ENCODE results near the gene BNIP5. TPM values are rescaled to one million over a fixed set of nuclear protein-coding genes. Genes with fewer than 3 reads are reported as not detected.

BNIP5 gene
- polyA plus RNA-seq, 3 donors, result not detected

GRCh38 chr6:36292170-36292569 is 44.5 kb downstream of the BNIP5 start:
- H3K79me2 ChIP-seq (ENCODE audit: insufficient read depth, low read length), result peaks cover 12% of the 10 kb centered on the region
- peaks cover 76% of the 10 kb centered on the region for H3K4me1 Mint-ChIP-seq
- no peaks in the 10 kb centered on the region for H3K36me3 ChIP-seq (replicated peaks in 1 of 2; ENCODE audit: control insufficient read depth in 1 of 2, insufficient read depth in 2 of 2, low read length in 2 of 2)
- peaks cover 60 to 73% of the 10 kb centered on the region in 2 donors for H3K4me1 ChIP-seq (ENCODE audit: control insufficient read depth in 1 of 2, insufficient read depth in 2 of 2, low read length in 2 of 2)
- intact Hi-C loops (cut with micrococcal nuclease), result loop anchor here (5.0 to 10.0 kb wide), 3 partner anchors 45 to 267 kb away; partner anchors contain the start of genes BRPF3 (in 1 of the 2), MAPK14 (in 1 of the 2) and SLC26A8 (in 1 of the 2)
- H3K9me3 ChIP-seq (replicated peaks in 1 of 2; ENCODE audit: control insufficient read depth in 1 of 2, insufficient read depth in 1 of 2, low read length in 2 of 2), result no peaks in the 10 kb centered on the region
- no peaks in the 10 kb centered on the region for H4K20me1 ChIP-seq (ENCODE audit: insufficient read depth, low read length)
- H3K27ac ChIP-seq (ENCODE audit: low read depth in 1 of 2, low read length in 2 of 2), result peak overlapping the region; percentile 97 to 98
- peak overlapping the region; percentile 69 for H3K9ac ChIP-seq (ENCODE audit: insufficient read depth, low read length, poor library complexity, severe bottlenecking)
- H3K4me2 ChIP-seq (replicated peaks; ENCODE audit: extremely low read depth, low read length, poor library complexity, severe bottlenecking), result peak overlapping the region; percentile 71
- H2AFZ ChIP-seq (ENCODE audit: insufficient read depth, low read depth, low read length, poor library complexity, severe bottlenecking), result no peak overlapping the region
- H3K36me3 Mint-ChIP-seq, result peaks cover 14 to 15% of the 10 kb centered on the region in 2 donors
- WGBS (ENCODE audit: insufficient coverage), result 70% methylated on average over 5 of the region's 6 CpGs
- H3K4me3 Mint-ChIP-seq, result peak overlapping the region in 1 of 2 donors; percentile 37
- H3K27me3 ChIP-seq (ENCODE audit: control insufficient read depth in 2 of 2, insufficient read depth in 2 of 2, low read length in 2 of 2), result no peaks in the 10 kb centered on the region
- peaks cover 0 to 2% (median 0%) of the 10 kb centered on the region in 7 donors for H3K9me3 Mint-ChIP-seq
- H3K27me3 Mint-ChIP-seq (ENCODE audit: low read depth in 3 of 3), result peaks cover 0 to 3% (median 0%) of the 10 kb centered on the region in 3 donors
- peak overlapping the region; percentile 97 to 100 (median 99) for H3K27ac Mint-ChIP-seq
- peak overlapping the region in 1 of 3 experiments; percentile 67 for H3K4me3 ChIP-seq (replicated peaks in 1 of 3; ENCODE audit: low read depth in 2 of 3, low read length in 3 of 3)
- DNase-seq, result no peak
- TF ChIP-seq CTCF (IDR thresholded peaks at IDR 0.05), result no peak

- peak overlapping the region; percentile 71 for H3K4me2 ChIP-seq (replicated peaks; ENCODE audit: extremely low read depth, low read length, poor library complexity, severe bottlenecking)
- peak overlapping the region; percentile 97 to 100 (median 99) for H3K27ac Mint-ChIP-seq
- peak overlapping the region; percentile 69 for H3K9ac ChIP-seq (ENCODE audit: insufficient read depth, low read length, poor library complexity, severe bottlenecking)
- H3K9me3 ChIP-seq (replicated peaks in 1 of 2; ENCODE audit: control insufficient read depth in 1 of 2, insufficient read depth in 1 of 2, low read length in 2 of 2), result no peaks in the 10 kb centered on the region
- no peak overlapping the region for H2AFZ ChIP-seq (ENCODE audit: insufficient read depth, low read depth, low read length, poor library complexity, severe bottlenecking)
- H3K4me1 Mint-ChIP-seq, result peaks cover 65% of the 10 kb centered on the region
- no peaks in the 10 kb centered on the region for H3K27me3 ChIP-seq (ENCODE audit: control insufficient read depth in 2 of 2, insufficient read depth in 2 of 2, low read length in 2 of 2)
- H3K36me3 ChIP-seq (replicated peaks in 1 of 2; ENCODE audit: control insufficient read depth in 1 of 2, insufficient read depth in 2 of 2, low read length in 2 of 2), result no peaks in the 10 kb centered on the region
- peaks cover 48 to 61% of the 10 kb centered on the region in 2 donors for H3K4me1 ChIP-seq (ENCODE audit: control insufficient read depth in 1 of 2, insufficient read depth in 2 of 2, low read length in 2 of 2)
- peaks cover 0 to 2% (median 0%) of the 10 kb centered on the region in 7 donors for H3K9me3 Mint-ChIP-seq
- peak overlapping the region in 1 of 3 experiments; percentile 67 for H3K4me3 ChIP-seq (replicated peaks in 1 of 3; ENCODE audit: low read depth in 2 of 3, low read length in 3 of 3)
- peak; percentile 98 to 100 (median 99) for DNase-seq
- intact Hi-C loops (cut with micrococcal nuclease), result loop anchor here (2.0 to 10.0 kb wide), 4 partner anchors 44 to 266 kb away; partner anchors contain the start of genes BRPF3 (in 1 of the 2), MAPK14 (in 1 of the 2) and SLC26A8 (in 1 of the 2)
- H3K4me3 Mint-ChIP-seq, result peak overlapping the region; percentile 70 to 79
- peaks cover 12% of the 10 kb centered on the region for H3K79me2 ChIP-seq (ENCODE audit: insufficient read depth, low read length)
- WGBS (ENCODE audit: insufficient coverage), result 5% methylated on average over 12 of the region's 23 CpGs
- H3K36me3 Mint-ChIP-seq, result peaks cover 14 to 15% of the 10 kb centered on the region in 2 donors
- H4K20me1 ChIP-seq (ENCODE audit: insufficient read depth, low read length), result no peaks in the 10 kb centered on the region
- no peak for TF ChIP-seq CTCF (IDR thresholded peaks at IDR 0.05)
- peak overlapping the region; percentile 97 to 98 for H3K27ac ChIP-seq (ENCODE audit: low read depth in 1 of 2, low read length in 2 of 2)
- peaks cover 0 to 3% (median 2%) of the 10 kb centered on the region in 3 donors for H3K27me3 Mint-ChIP-seq (ENCODE audit: low read depth in 3 of 3)
Observed at GRCh38 chr6:36290668-36291620, 45.7 kb downstream of the BNIP5 start.

Data from CD14-positive monocyte (primary cell).